ENCODE data around the gene TGM2. TPM values are rescaled to one million over a fixed set of nuclear protein-coding genes. Genes with fewer than 3 reads are reported as not detected.

TGM2 gene
- total RNA-seq, 1 donor from 2014 or later: 792 TPM

- DNase-seq (ENCODE audit: low spot score): no peak
- intact Hi-C loops (cut with DNase I): no loop called here
Measured at GRCh38 chr20:38085026-38085425, 80.0 kb downstream of the TGM2 start.

GRCh38 chr20:38084425-38084951 lies 80.6 kb downstream of the TGM2 start:
- DNase-seq (ENCODE audit: low spot score): no peak
- intact Hi-C loops (cut with DNase I): no loop called here

GRCh38 chr20:38083338-38084048 lies 81.6 kb downstream of the TGM2 start:
- DNase-seq (ENCODE audit: low spot score): no peak
- intact Hi-C loops (cut with DNase I): no loop called here

GRCh38 chr20:38082894-38083293 lies 82.2 kb downstream of the TGM2 start:
- intact Hi-C loops (cut with DNase I): no loop called here
- DNase-seq (ENCODE audit: low spot score): no peak

- intact Hi-C loops (cut with DNase I): no loop called here
- no peak for DNase-seq (ENCODE audit: low spot score)
Measured at GRCh38 chr20:38081575-38081974, 83.5 kb downstream of the TGM2 start.

GRCh38 chr20:38079353-38079752 lies 85.7 kb downstream of the TGM2 start:
- DNase-seq (ENCODE audit: low spot score): no peak
- intact Hi-C loops (cut with DNase I): no loop called here

- intact Hi-C loops (cut with DNase I): no loop called here
- DNase-seq (ENCODE audit: low spot score): no peak
Measured at GRCh38 chr20:38078084-38078483, 87.0 kb downstream of the TGM2 start.

Other genes with a start within 250 kb of the TGM2 start
- 11.4 TPM for gene TTI1, start 131.8 kb downstream of the TGM2 start, total RNA-seq
- gene RPRD1B, start 131.5 kb downstream of the TGM2 start, total RNA-seq: 62.2 TPM
- gene KIAA1755, start 95.5 kb upstream of the TGM2 start, total RNA-seq: 7.0 TPM
- 0.40 TPM for gene BPI, start 138.9 kb upstream of the TGM2 start, total RNA-seq
- gene LBP, start 181.2 kb upstream of the TGM2 start, total RNA-seq: 0.11 TPM